ENCODE data around the gene ZNHIT3.
"Not testable (repeated sequence)": the region's sequence is repeated elsewhere in the genome, so short reads cannot be mapped to it uniquely, and the experiment has no call there.

- TF ChIP-seq, protein P1, sequence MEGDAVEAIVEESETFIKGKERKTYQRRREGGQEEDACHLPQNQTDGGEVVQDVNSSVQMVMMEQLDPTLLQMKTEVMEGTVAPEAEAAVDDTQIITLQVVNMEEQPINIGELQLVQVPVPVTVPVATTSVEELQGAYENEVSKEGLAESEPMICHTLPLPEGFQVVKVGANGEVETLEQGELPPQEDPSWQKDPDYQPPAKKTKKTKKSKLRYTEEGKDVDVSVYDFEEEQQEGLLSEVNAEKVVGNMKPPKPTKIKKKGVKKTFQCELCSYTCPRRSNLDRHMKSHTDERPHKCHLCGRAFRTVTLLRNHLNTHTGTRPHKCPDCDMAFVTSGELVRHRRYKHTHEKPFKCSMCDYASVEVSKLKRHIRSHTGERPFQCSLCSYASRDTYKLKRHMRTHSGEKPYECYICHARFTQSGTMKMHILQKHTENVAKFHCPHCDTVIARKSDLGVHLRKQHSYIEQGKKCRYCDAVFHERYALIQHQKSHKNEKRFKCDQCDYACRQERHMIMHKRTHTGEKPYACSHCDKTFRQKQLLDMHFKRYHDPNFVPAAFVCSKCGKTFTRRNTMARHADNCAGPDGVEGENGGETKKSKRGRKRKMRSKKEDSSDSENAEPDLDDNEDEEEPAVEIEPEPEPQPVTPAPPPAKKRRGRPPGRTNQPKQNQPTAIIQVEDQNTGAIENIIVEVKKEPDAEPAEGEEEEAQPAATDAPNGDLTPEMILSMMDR (IDR thresholded peaks at IDR 0.05) = not testable (repeated sequence)
- TF ChIP-seq POLR2A (IDR thresholded peaks at IDR 0.05) = not testable (repeated sequence)
These were observed 2.5 kb upstream of the ZNHIT3 start for GRCh38 chr17:36484021-36484420.

All from right lobe of liver (tissue), 4 donors.